Gastrocnemius medialis (tissue), 4 donors: Measurements from ENCODE around the gene CDH1.
A peak's percentile ranks its signal among the peaks of the same experiment; 100 is the strongest.

Experiments used
- CTCF ChIP-seq, 5 experiments: fragments of 450-650 bp in 3 of 5; fragments of 200-600 bp in 2 of 5; sonication (generic) in 2 of 5; IDR thresholded peaks in 4 of 5; conservative IDR thresholded peaks in 1 of 5; 1 replicate in 4 of 5; 2 replicates in 1 of 5; pipeline ENCODE4 v1.5.1; 2016 to 2019; ENCODE audit warnings: antibody characterized with exemption in 5 of 5, mild to moderate bottlenecking in 3 of 5, moderate library complexity in 3 of 5
- POLR2A ChIP-seq, 2 donors: fragments of 450-650 bp; IDR thresholded peaks; one replicate each; pipeline ENCODE4 v1.6.1; 2017; ENCODE audit warnings: antibody characterized with exemption in 2 of 2, mild to moderate bottlenecking in 2 of 2, moderate library complexity in 2 of 2

GRCh38 chr16:68704232-68704867 is 32.7 kb upstream of the CDH1 start:
- TF ChIP-seq CTCF (IDR thresholded peaks at IDR 0.05 in 4 of 5, conservative IDR thresholded peaks at IDR 0.05 in 1 of 5): peak in 1 of 5 experiments; percentile 25
- no peak for TF ChIP-seq POLR2A (IDR thresholded peaks at IDR 0.05)
